T-helper 1 cell treated with Interleukin-12 subunit alpha and Interleukin-12 subunit beta and Interleukin-4 antibody, amounts not matched to agents 30 μg/mL and 1 μg/mL, for 36 hours (primary cell): ENCODE data around the gene VGLL1.
A peak's percentile ranks its signal among the peaks of the same experiment; 100 is the strongest.

ENCODE experiments used
- H3K27ac Mint-ChIP-seq: one replicate; pipeline ENCODE4 v1.8.0; 2021; ENCODE audit warnings: mild to moderate bottlenecking, mixed read lengths
- H3K27me3 Mint-ChIP-seq: one replicate; pipeline ENCODE4 v1.8.0; 2021; ENCODE audit warnings: low read depth, mixed read lengths
- H3K36me3 Mint-ChIP-seq: one replicate; pipeline ENCODE4 v1.8.0; 2021; ENCODE audit warnings: low read depth, mixed read lengths
- H3K4me1 Mint-ChIP-seq: one replicate; pipeline ENCODE4 v1.8.0; 2021; ENCODE audit warnings: low read depth, mixed read lengths
- H3K4me3 Mint-ChIP-seq: one replicate; pipeline ENCODE4 v1.8.0; 2021; ENCODE audit warnings: mild to moderate bottlenecking, moderate library complexity, mixed read lengths
- H3K9me3 Mint-ChIP-seq: one replicate; pipeline ENCODE4 v1.8.0; 2021; ENCODE audit warnings: mixed read lengths

Gene VGLL1

GRCh38 chrX:136531951-136532350 is at the start of gene VGLL1:
VGLL1 (plus strand) TSS chrX:136532215; CDS start chrX:136536021, 3,806 bp downstream.
- Mint-ChIP-seq H3K4me1 (peaks cover 4% of the 10 kb centered on the region), H3K4me3 (no peak within 1 kb of the TSS), H3K36me3 (no peaks in the 10 kb centered on the region), H3K27ac (no peak within 1 kb of the TSS), H3K27me3 (peaks cover 12% of the 10 kb centered on the region), H3K9me3 (no peaks in the 10 kb centered on the region)

- Mint-ChIP-seq H3K27me3 (peaks cover 57% of the 10 kb centered on the region), H3K4me3 (no peak within 1 kb of the TSS), H3K4me1 (no peaks in the 10 kb centered on the region), H3K9me3 (no peaks in the 10 kb centered on the region), H3K27ac (no peak within 1 kb of the TSS), H3K36me3 (no peaks in the 10 kb centered on the region)
Measured at GRCh38 chrX:136487647-136488046, 44.4 kb upstream of the VGLL1 start, which contains the start of gene BRS3. BRS3 (plus strand) TSS chrX:136487947; CDS start chrX:136488115, 168 bp downstream.

GRCh38 chrX:136488706-136489105 is 43.3 kb upstream of the VGLL1 start:
- Mint-ChIP-seq H3K4me1 (no peaks in the 10 kb centered on the region), H3K4me3 (no peak overlapping the region), H3K9me3 (no peaks in the 10 kb centered on the region), H3K36me3 (no peaks in the 10 kb centered on the region), H3K27ac (no peak overlapping the region), H3K27me3 (peaks cover 57% of the 10 kb centered on the region)

GRCh38 chrX:136491832-136492231 is 40.2 kb upstream of the VGLL1 start:
- no peak overlapping the region for H3K27ac Mint-ChIP-seq
- peaks cover 39% of the 10 kb centered on the region for H3K27me3 Mint-ChIP-seq
- no peaks in the 10 kb centered on the region for H3K36me3 Mint-ChIP-seq
- H3K9me3 Mint-ChIP-seq, result no peaks in the 10 kb centered on the region
- H3K4me3 Mint-ChIP-seq, result no peak overlapping the region
- peaks cover 5% of the 10 kb centered on the region for H3K4me1 Mint-ChIP-seq

- H3K4me3 Mint-ChIP-seq, result no peak overlapping the region
- no peaks in the 10 kb centered on the region for H3K9me3 Mint-ChIP-seq
- H3K36me3 Mint-ChIP-seq, result no peaks in the 10 kb centered on the region
- H3K4me1 Mint-ChIP-seq, result peaks cover 5% of the 10 kb centered on the region
- H3K27me3 Mint-ChIP-seq, result peaks cover 38% of the 10 kb centered on the region
- H3K27ac Mint-ChIP-seq, result no peak overlapping the region
Measured at GRCh38 chrX:136493011-136493410, 39.0 kb upstream of the VGLL1 start.

- H3K27me3 Mint-ChIP-seq, result peaks cover 21% of the 10 kb centered on the region
- no peaks in the 10 kb centered on the region for H3K9me3 Mint-ChIP-seq
- no peak overlapping the region for H3K27ac Mint-ChIP-seq
- H3K4me1 Mint-ChIP-seq, result peaks cover 17% of the 10 kb centered on the region
- H3K4me3 Mint-ChIP-seq, result no peak overlapping the region
- peaks cover 3% of the 10 kb centered on the region for H3K36me3 Mint-ChIP-seq
Measured at GRCh38 chrX:136495043-136495442, 37.0 kb upstream of the VGLL1 start.

- Mint-ChIP-seq H3K27ac (peak overlapping the region; percentile 97), H3K9me3 (no peaks in the 10 kb centered on the region), H3K27me3 (peaks cover 12% of the 10 kb centered on the region), H3K36me3 (peaks cover 8% of the 10 kb centered on the region), H3K4me3 (peak overlapping the region; percentile 88), H3K4me1 (peaks cover 17% of the 10 kb centered on the region)
Measured at GRCh38 chrX:136496186-136496763, 35.7 kb upstream of the VGLL1 start.

GRCh38 chrX:136496764-136497555 is 35.1 kb upstream of the VGLL1 start:
- peaks cover 7% of the 10 kb centered on the region for H3K27me3 Mint-ChIP-seq
- peak overlapping the region; percentile 88 for H3K4me3 Mint-ChIP-seq
- peak overlapping the region; percentile 97 for H3K27ac Mint-ChIP-seq
- peaks cover 12% of the 10 kb centered on the region for H3K36me3 Mint-ChIP-seq
- H3K9me3 Mint-ChIP-seq, result no peaks in the 10 kb centered on the region
- H3K4me1 Mint-ChIP-seq, result peaks cover 17% of the 10 kb centered on the region

- H3K27ac Mint-ChIP-seq, result peak within 1 kb of the TSS; percentile 97
- H3K9me3 Mint-ChIP-seq, result no peaks in the 10 kb centered on the region
- peak within 1 kb of the TSS; percentile 95 for H3K4me3 Mint-ChIP-seq
- H3K27me3 Mint-ChIP-seq, result peaks cover under 1% of the 10 kb centered on the region
- peaks cover 12% of the 10 kb centered on the region for H3K36me3 Mint-ChIP-seq
- peaks cover 17% of the 10 kb centered on the region for H3K4me1 Mint-ChIP-seq
Measured at GRCh38 chrX:136497556-136498052, 34.4 kb upstream of the VGLL1 start, which contains the start of gene HTATSF1. HTATSF1 (plus strand) TSS chrX:136497592; CDS start chrX:136497685, 93 bp downstream.

- H3K27ac Mint-ChIP-seq, result no peak overlapping the region
- peaks cover 11% of the 10 kb centered on the region for H3K36me3 Mint-ChIP-seq
Measured at GRCh38 chrX:136519069-136519468, 12.9 kb upstream of the VGLL1 start.

GRCh38 chrX:136523770-136524169 is 8.2 kb upstream of the VGLL1 start:
- H3K9me3 Mint-ChIP-seq, result no peaks in the 10 kb centered on the region
- H3K4me3 Mint-ChIP-seq, result no peak overlapping the region
- H3K36me3 Mint-ChIP-seq, result peaks cover 3% of the 10 kb centered on the region
- H3K27me3 Mint-ChIP-seq, result no peaks in the 10 kb centered on the region
- peak overlapping the region; percentile 24 for H3K27ac Mint-ChIP-seq
- no peaks in the 10 kb centered on the region for H3K4me1 Mint-ChIP-seq

More at GRCh38 chrX:136519069-136519468, 12.9 kb upstream of the VGLL1 start:
- no peaks in the 10 kb centered on the region for H3K27me3 Mint-ChIP-seq
- H3K4me3 Mint-ChIP-seq, result no peak overlapping the region
- H3K9me3 Mint-ChIP-seq, result peaks cover 5% of the 10 kb centered on the region
- H3K4me1 Mint-ChIP-seq, result no peaks in the 10 kb centered on the region

GRCh38 chrX:136525738-136526606 is 6.0 kb upstream of the VGLL1 start:
- H3K4me3 Mint-ChIP-seq, result no peak overlapping the region
- H3K36me3 Mint-ChIP-seq, result peaks cover 3% of the 10 kb centered on the region
- H3K9me3 Mint-ChIP-seq, result no peaks in the 10 kb centered on the region
- H3K27ac Mint-ChIP-seq, result no peak overlapping the region
- peaks cover 4% of the 10 kb centered on the region for H3K4me1 Mint-ChIP-seq
- no peaks in the 10 kb centered on the region for H3K27me3 Mint-ChIP-seq

GRCh38 chrX:136528645-136529315 is 3.2 kb upstream of the VGLL1 start:
- H3K4me3 Mint-ChIP-seq, result no peak overlapping the region
- H3K27me3 Mint-ChIP-seq, result peaks cover 7% of the 10 kb centered on the region
- no peak overlapping the region for H3K27ac Mint-ChIP-seq
- peaks cover 4% of the 10 kb centered on the region for H3K4me1 Mint-ChIP-seq
- H3K9me3 Mint-ChIP-seq, result no peaks in the 10 kb centered on the region
- no peaks in the 10 kb centered on the region for H3K36me3 Mint-ChIP-seq

- Mint-ChIP-seq H3K9me3 (no peaks in the 10 kb centered on the region), H3K27ac (no peak overlapping the region), H3K4me1 (peaks cover 4% of the 10 kb centered on the region), H3K4me3 (no peak overlapping the region), H3K27me3 (peaks cover 7% of the 10 kb centered on the region), H3K36me3 (no peaks in the 10 kb centered on the region)
Measured at GRCh38 chrX:136529795-136530194, 2.2 kb upstream of the VGLL1 start.
